Activated T-cell treated with anti-CD3 and anti-CD28 coated beads, Interleukin-2, amount 50 U/mL, for 72 hours (primary cell): ENCODE measurements around the gene MBP. TPM values are rescaled to one million over a fixed set of nuclear protein-coding genes. Genes with fewer than 3 reads are reported as not detected.

Experiments used
- ATAC-seq, 2 donors: fragments of 150-1000 bp; cut with Tn5 transposase; replicated peaks in 1 of 2; 2 replicates each; pipeline ENCODE4 v1.10.0; 2021; ENCODE audit warnings: moderate library complexity in 2 of 2, mild to moderate bottlenecking in 1 of 2
- DNase-seq, 2 donors: peaks; one replicate each; pipeline ENCODE4 v3.0.0; 2021 to 2022; ENCODE audit warnings: mixed read lengths in 1 of 2
- H3K27ac Mint-ChIP-seq: one replicate; pipeline ENCODE4 v1.8.0; 2022; ENCODE audit warnings: mild to moderate bottlenecking, moderate library complexity, mixed read lengths
- H3K27me3 Mint-ChIP-seq: one replicate; pipeline ENCODE4 v1.8.0; 2022; ENCODE audit warnings: low read depth, mixed read lengths
- H3K36me3 Mint-ChIP-seq, 2 donors: one replicate each; pipeline ENCODE4 v1.8.0; 2022; ENCODE audit warnings: mixed read lengths in 2 of 2, mild to moderate bottlenecking in 1 of 2; ENCODE audit not compliant: insufficient read depth in 2 of 2
- H3K4me1 Mint-ChIP-seq: one replicate; pipeline ENCODE4 v1.8.0; 2022; ENCODE audit warnings: low read depth, mixed read lengths
- H3K4me3 Mint-ChIP-seq, 2 donors: one replicate each; pipeline ENCODE4 v1.8.0; 2022; ENCODE audit warnings: mild to moderate bottlenecking in 2 of 2, mixed read lengths in 2 of 2, moderate library complexity in 2 of 2
- H3K9me3 Mint-ChIP-seq, 2 donors: one replicate each; pipeline ENCODE4 v1.8.0; 2022; ENCODE audit warnings: mixed read lengths in 2 of 2
- total RNA-seq, 2 donors: library from RNA; stranded (reverse); gene quantifications; one replicate each; pipeline ENCODE4 v1.2.3, GENCODE V29; 2022

The MBP gene
- total RNA-seq, 2 donors from 2014 or later = 101 to 107 TPM

DNA sequence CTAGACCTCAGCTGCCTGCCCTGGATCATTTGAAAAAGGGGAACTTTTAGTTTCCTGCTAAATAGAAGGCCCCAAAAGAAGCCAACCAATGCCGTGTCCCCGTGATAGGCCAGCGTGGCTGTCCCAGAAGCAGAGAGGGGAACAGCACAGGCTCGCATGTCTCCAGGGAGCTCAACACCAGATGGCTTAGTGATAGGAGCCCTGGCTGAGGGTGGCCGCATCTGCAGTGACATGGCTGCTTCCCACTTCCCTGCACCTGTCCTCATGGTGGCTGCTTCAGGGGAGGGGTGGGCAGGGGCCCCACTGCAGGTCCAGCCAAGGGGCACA is 79.6 kb downstream of the MBP start:
- no peak overlapping the region for H3K4me3 Mint-ChIP-seq
- no peak for ATAC-seq
- no peaks in the 10 kb centered on the region for H3K9me3 Mint-ChIP-seq
- H3K36me3 Mint-ChIP-seq = peaks cover 2 to 4% of the 10 kb centered on the region in 2 donors
- H3K4me1 Mint-ChIP-seq = peaks cover 56% of the 10 kb centered on the region
- DNase-seq = no peak
- no peaks in the 10 kb centered on the region for H3K27me3 Mint-ChIP-seq
- H3K27ac Mint-ChIP-seq = no peak overlapping the region

GRCh38 chr18:77052297-77052982 is 80.1 kb downstream of the MBP start:
- Mint-ChIP-seq H3K4me1 (peaks cover 55% of the 10 kb centered on the region), H3K4me3 (no peak overlapping the region), H3K9me3 (no peaks in the 10 kb centered on the region), H3K27ac (no peak overlapping the region), H3K27me3 (no peaks in the 10 kb centered on the region), H3K36me3 (peaks cover 2 to 5% of the 10 kb centered on the region in 2 donors)
- DNase-seq = no peak
- no peak for ATAC-seq

DNA sequence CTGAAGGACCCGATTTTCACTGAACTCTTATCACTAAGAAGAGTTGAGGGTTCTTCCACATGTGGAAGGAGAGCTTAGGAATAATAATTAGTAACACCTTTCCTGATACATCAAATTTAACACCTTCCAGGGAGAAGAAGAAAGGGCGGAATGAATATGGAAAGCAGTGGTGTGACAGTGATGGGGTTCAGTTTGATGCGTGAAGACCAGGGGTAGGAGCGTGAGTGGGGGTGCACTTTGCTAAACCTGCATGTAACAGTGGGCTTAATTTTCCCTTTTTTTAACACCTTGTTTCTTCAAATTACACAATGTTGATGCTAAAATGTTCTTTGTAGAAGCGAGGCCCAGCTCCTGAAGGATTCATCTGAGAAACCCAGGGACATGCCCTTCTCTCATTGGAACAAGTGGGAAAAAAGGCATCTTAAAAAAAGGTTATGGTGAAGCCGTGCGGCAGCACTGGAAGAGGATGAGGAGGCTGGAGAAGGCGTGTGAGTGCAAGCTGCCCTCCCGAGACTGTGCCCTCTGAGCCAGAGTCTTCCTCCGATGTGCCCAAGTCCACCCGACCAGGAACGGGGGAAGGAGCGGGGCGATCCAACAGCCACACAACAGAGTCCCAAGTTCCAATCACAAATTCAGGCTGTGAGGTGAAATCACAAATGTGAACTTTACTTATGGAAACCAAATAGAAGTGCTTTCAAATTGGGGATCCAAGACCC is 80.8 kb downstream of the MBP start:
- Mint-ChIP-seq H3K4me1 (peaks cover 48% of the 10 kb centered on the region), H3K27me3 (no peaks in the 10 kb centered on the region), H3K36me3 (peaks cover 6 to 9% of the 10 kb centered on the region in 2 donors), H3K27ac (peak overlapping the region; percentile 74), H3K9me3 (no peaks in the 10 kb centered on the region), H3K4me3 (peak overlapping the region in 1 of 2 donors; percentile 1)
- DNase-seq (no peak), ATAC-seq (no peak)

DNA sequence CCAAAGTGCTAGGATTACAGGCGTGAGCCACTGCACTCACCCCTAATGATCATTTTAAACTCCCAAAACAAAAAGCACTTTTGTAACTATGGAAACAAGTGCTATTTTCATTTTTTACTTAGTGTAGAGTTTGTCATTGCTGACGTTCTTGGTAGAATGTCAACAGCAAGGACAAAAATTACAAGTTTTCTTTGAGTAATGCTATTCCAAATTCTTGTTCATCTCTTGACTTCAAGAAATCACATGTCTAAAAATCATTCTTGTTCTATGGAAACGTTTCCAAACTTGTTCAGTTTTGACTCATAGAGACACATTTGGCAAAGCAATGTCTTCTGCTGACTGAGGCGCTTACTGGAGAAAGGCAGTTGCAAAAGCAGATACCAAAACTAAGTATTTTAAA is 82.6 kb downstream of the MBP start:
- peaks cover 30% of the 10 kb centered on the region for H3K4me1 Mint-ChIP-seq
- no peaks in the 10 kb centered on the region for H3K27me3 Mint-ChIP-seq
- peak overlapping the region; percentile 10 for H3K27ac Mint-ChIP-seq
- peak; percentile 28 to 53 for ATAC-seq
- H3K4me3 Mint-ChIP-seq = peak overlapping the region in 1 of 2 donors; percentile 4
- DNase-seq = no peak
- no peaks in the 10 kb centered on the region for H3K9me3 Mint-ChIP-seq
- peaks cover 6 to 9% of the 10 kb centered on the region in 2 donors for H3K36me3 Mint-ChIP-seq

DNA sequence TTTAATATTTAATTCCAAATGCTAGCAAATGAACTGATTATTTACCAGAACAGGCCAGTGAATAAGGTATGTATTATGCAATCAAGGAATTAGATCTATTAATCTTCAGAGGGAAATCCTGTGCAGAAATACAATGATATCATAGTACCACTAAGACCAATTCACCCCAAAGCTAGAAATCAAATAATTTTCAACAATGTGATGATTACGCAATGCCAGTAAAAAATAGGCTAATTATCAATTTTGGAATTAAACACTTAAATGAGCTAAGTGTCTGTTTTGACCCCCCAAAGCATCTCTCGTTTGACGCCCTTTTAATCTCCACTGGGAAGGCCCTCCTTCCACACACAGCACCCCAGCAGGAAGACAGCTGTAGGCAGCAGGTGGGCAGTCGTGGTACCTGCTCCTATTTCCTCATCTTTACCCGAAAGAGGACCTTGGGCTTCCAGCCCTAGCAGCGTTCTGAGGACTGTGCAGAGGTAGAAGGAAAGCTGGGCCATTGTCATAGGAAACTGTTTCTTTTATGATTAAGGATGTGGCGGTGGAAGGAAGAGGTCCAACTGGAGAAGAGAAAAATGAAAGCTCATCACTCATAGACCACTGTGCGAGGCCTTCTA is 84.7 kb downstream of the MBP start:
- Mint-ChIP-seq H3K27ac (peak overlapping the region; percentile 34), H3K4me3 (no peak overlapping the region), H3K9me3 (no peaks in the 10 kb centered on the region), H3K36me3 (peaks cover 6 to 14% of the 10 kb centered on the region in 2 donors), H3K27me3 (no peaks in the 10 kb centered on the region), H3K4me1 (peaks cover 19% of the 10 kb centered on the region)
- ATAC-seq = no peak
- DNase-seq = no peak

DNA sequence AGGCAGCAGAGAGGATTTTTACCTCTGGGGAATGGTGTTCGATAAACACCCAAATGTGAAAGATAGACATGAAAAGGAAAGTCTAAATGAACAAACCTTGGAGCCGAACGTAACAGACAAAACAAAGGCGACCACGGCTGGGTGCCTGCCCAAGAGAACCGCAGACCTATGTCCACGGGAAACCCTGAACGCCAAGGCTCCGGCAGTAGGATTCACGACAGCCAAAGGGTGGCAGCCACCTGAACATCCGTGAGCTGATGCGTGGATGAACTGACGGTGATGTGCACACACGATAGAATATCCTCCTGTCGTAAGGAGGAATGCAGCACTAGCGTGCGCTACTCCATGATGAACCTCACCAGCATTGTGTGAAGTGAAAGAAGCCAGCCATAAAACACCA is 85.6 kb downstream of the MBP start:
- DNase-seq (no peak), ATAC-seq (no peak)
- Mint-ChIP-seq H3K4me3 (no peak overlapping the region), H3K27me3 (no peaks in the 10 kb centered on the region), H3K4me1 (peaks cover 14% of the 10 kb centered on the region), H3K27ac (peak overlapping the region; percentile 38), H3K36me3 (peaks cover 6 to 15% of the 10 kb centered on the region in 2 donors), H3K9me3 (no peaks in the 10 kb centered on the region)

DNA sequence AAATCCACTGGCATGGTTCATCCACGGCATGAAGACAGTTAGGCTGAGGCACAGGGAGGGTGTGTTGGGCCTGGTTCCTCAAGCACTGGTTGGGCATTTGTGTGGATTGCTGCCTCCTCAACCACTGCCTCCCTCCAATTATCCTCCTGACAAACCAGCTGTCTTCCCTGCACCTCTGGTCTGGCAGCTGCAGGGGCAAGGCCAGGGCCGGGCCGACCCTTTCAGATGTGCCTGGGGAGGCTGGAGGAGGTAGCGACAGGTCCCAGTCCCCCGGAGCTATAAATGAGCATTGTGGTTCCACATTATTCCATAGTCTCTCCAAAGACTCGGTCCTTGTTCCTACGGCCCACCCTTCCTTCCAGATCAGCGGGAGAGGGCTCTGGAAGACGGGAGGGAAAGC is 86.2 kb downstream of the MBP start:
- H3K27me3 Mint-ChIP-seq = no peaks in the 10 kb centered on the region
- H3K9me3 Mint-ChIP-seq = no peaks in the 10 kb centered on the region
- H3K27ac Mint-ChIP-seq = peak overlapping the region; percentile 65
- no peak for DNase-seq
- ATAC-seq = no peak
- peaks cover 5 to 13% of the 10 kb centered on the region in 2 donors for H3K36me3 Mint-ChIP-seq
- no peak overlapping the region for H3K4me3 Mint-ChIP-seq
- peaks cover 11% of the 10 kb centered on the region for H3K4me1 Mint-ChIP-seq

- no peaks in the 10 kb centered on the region for H3K9me3 Mint-ChIP-seq
- peaks cover 4 to 11% of the 10 kb centered on the region in 2 donors for H3K36me3 Mint-ChIP-seq
- H3K4me1 Mint-ChIP-seq = peaks cover 8% of the 10 kb centered on the region
- no peak overlapping the region for H3K27ac Mint-ChIP-seq
- no peak overlapping the region for H3K4me3 Mint-ChIP-seq
- H3K27me3 Mint-ChIP-seq = no peaks in the 10 kb centered on the region
- ATAC-seq (no peak), DNase-seq (no peak)
These were observed 86.9 kb downstream of the MBP start for GRCh38 chr18:77045677-77046076.

DNA sequence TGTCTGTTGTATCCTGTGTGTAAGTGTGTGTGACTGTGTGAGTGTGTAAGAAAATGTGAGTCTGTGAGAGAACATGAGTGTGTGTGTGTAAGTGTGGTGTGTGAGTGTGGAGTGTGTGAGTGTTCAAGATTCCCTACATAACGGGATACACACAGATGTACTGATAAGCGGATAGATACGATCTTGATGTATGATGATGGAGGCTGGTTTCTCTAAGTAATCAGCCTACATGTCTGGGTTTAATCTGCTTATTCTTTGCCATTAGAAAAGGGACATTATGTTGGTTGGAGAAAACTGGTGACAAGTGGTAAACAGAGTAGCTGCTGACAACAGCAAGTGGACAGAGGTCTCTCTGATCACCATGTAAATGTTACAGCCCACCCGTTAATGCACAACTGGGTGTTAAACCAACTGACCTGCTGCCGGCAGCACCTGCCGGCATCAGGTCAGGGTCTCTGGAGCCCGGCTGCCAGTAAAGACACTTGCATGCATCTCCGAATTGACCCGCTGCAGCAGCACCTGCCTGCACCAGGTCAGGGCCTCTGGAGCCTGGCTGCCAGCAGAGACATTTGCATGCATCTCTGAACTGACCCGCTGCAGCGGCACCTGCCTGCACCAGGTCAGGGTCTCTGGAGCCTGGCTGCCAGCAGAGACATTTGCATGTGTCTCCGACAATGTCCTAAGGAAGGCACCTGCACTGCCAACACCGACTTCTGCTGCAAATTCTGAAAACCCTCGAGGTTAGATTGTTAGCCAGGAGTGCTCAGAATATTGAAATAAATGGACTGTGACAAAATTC is 87.5 kb downstream of the MBP start:
- no peak for DNase-seq
- Mint-ChIP-seq H3K27me3 (no peaks in the 10 kb centered on the region), H3K36me3 (peaks cover 4 to 11% of the 10 kb centered on the region in 2 donors), H3K4me3 (no peak overlapping the region), H3K4me1 (peaks cover 8% of the 10 kb centered on the region), H3K9me3 (no peaks in the 10 kb centered on the region), H3K27ac (no peak overlapping the region)
- no peak for ATAC-seq

GRCh38 chr18:77043541-77044280 is 88.9 kb downstream of the MBP start:
- H3K27me3 Mint-ChIP-seq = no peaks in the 10 kb centered on the region
- H3K27ac Mint-ChIP-seq = no peak overlapping the region
- H3K9me3 Mint-ChIP-seq = no peaks in the 10 kb centered on the region
- DNase-seq = no peak
- H3K4me3 Mint-ChIP-seq = no peak overlapping the region
- peaks cover 4 to 11% of the 10 kb centered on the region in 2 donors for H3K36me3 Mint-ChIP-seq
- H3K4me1 Mint-ChIP-seq = peaks cover 18% of the 10 kb centered on the region
- no peak for ATAC-seq

DNA sequence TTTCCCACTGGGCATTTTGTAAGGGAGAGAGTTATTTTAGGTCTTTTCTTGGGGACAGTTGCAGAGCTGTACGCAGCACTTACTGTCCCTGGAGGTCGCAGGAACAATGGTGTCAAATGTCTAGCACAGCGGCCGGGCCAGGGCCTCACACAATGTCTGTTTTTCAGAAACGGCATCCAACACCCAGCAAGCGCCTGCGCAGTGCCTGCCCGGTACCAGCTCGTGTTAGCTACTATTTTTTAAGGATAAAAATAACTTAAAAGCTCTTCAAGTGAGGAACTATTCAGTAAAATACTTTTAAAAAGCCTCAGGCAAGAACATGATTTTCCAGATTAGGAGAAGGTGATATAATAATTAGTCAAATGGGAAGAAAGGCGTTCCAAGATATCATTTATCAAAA is 90.0 kb downstream of the MBP start:
- H3K27me3 Mint-ChIP-seq = no peaks in the 10 kb centered on the region
- DNase-seq (no peak), ATAC-seq (no peak)
- no peak overlapping the region for H3K27ac Mint-ChIP-seq
- peaks cover 18% of the 10 kb centered on the region for H3K4me1 Mint-ChIP-seq
- no peak overlapping the region for H3K4me3 Mint-ChIP-seq
- no peaks in the 10 kb centered on the region for H3K9me3 Mint-ChIP-seq
- H3K36me3 Mint-ChIP-seq = peaks cover 4 to 10% of the 10 kb centered on the region in 2 donors
